ENCODE results near the gene DSCAM.

DSCAM gene

GRCh38 chr21:40704141-40704540 lies 142.8 kb downstream of the DSCAM start:
- no peak for DNase-seq (ENCODE audit: low read depth)

GRCh38 chr21:40699366-40699765 lies 147.6 kb downstream of the DSCAM start:
- no peak for DNase-seq (ENCODE audit: low read depth)

GRCh38 chr21:40696246-40696645 lies 150.7 kb downstream of the DSCAM start:
- no peak for DNase-seq (ENCODE audit: low read depth)

- DNase-seq (ENCODE audit: low read depth), result no peak
These were observed 157.1 kb downstream of the DSCAM start for GRCh38 chr21:40689840-40690360.

GRCh38 chr21:40689217-40689616 lies 157.7 kb downstream of the DSCAM start:
- no peak for DNase-seq (ENCODE audit: low read depth)

- no peak for DNase-seq (ENCODE audit: low read depth)
These were observed 158.7 kb downstream of the DSCAM start for GRCh38 chr21:40688106-40688864.

- DNase-seq (ENCODE audit: low read depth), result no peak
These were observed 159.3 kb downstream of the DSCAM start for GRCh38 chr21:40687625-40688024.

GRCh38 chr21:40686526-40686925 lies 160.4 kb downstream of the DSCAM start:
- DNase-seq (ENCODE audit: low read depth), result no peak

GRCh38 chr21:40685141-40685540 lies 161.8 kb downstream of the DSCAM start:
- DNase-seq (ENCODE audit: low read depth), result no peak

- DNase-seq (ENCODE audit: low read depth), result no peak
These were observed 162.2 kb downstream of the DSCAM start for GRCh38 chr21:40684726-40685125.

GRCh38 chr21:40683349-40683748 lies 163.6 kb downstream of the DSCAM start:
- DNase-seq (ENCODE audit: low read depth), result no peak

- DNase-seq (ENCODE audit: low read depth), result no peak
These were observed 165.6 kb downstream of the DSCAM start for GRCh38 chr21:40681164-40681859.

GRCh38 chr21:40680311-40680710 lies 166.6 kb downstream of the DSCAM start:
- no peak for DNase-seq (ENCODE audit: low read depth)

GRCh38 chr21:40678681-40679284 lies 168.2 kb downstream of the DSCAM start:
- no peak for DNase-seq (ENCODE audit: low read depth)

- DNase-seq (ENCODE audit: low read depth), result no peak
These were observed 171.9 kb downstream of the DSCAM start for GRCh38 chr21:40675017-40675416.

- DNase-seq (ENCODE audit: low read depth), result no peak
These were observed 174.4 kb downstream of the DSCAM start for GRCh38 chr21:40672602-40673001.

- no peak for DNase-seq (ENCODE audit: low read depth)
These were observed 175.2 kb downstream of the DSCAM start for GRCh38 chr21:40671716-40672115.

- no peak for DNase-seq (ENCODE audit: low read depth)
These were observed 178.2 kb downstream of the DSCAM start for GRCh38 chr21:40668555-40669275.

GRCh38 chr21:40667967-40668366 lies 179.0 kb downstream of the DSCAM start:
- DNase-seq (ENCODE audit: low read depth), result no peak

- no peak for DNase-seq (ENCODE audit: low read depth)
These were observed 184.1 kb downstream of the DSCAM start for GRCh38 chr21:40662889-40663288.

GRCh38 chr21:40660461-40660860 lies 186.5 kb downstream of the DSCAM start:
- DNase-seq (ENCODE audit: low read depth), result no peak

GRCh38 chr21:40658311-40658710 lies 188.6 kb downstream of the DSCAM start:
- no peak for DNase-seq (ENCODE audit: low read depth)
